22Rv1 (cell line): ENCODE results near the gene CPTP.

Source experiments
- CTCF ChIP-seq: fragments of 450-650 bp; IDR thresholded peaks from 2 replicates; pipeline ENCODE4 v1.5.1; 2017; ENCODE audit warnings: mild to moderate bottlenecking
- ZFX ChIP-seq: fragments of 450-650 bp; IDR thresholded peaks from 2 replicates; pipeline ENCODE4 v1.6.1; 2017; ENCODE audit warnings: antibody characterized with exemption, borderline replicate concordance

- no peak for TF ChIP-seq CTCF
- no peak for TF ChIP-seq ZFX
Observed at GRCh38 chr1:1294250-1294890, 30.2 kb upstream of the CPTP start.
